ENCODE data around the gene ZNF423. TPM values are rescaled to one million over a fixed set of nuclear protein-coding genes. Genes with fewer than 3 reads are reported as not detected.

Gene ZNF423
- total RNA-seq, 1 donor: 11.6 TPM

DNA sequence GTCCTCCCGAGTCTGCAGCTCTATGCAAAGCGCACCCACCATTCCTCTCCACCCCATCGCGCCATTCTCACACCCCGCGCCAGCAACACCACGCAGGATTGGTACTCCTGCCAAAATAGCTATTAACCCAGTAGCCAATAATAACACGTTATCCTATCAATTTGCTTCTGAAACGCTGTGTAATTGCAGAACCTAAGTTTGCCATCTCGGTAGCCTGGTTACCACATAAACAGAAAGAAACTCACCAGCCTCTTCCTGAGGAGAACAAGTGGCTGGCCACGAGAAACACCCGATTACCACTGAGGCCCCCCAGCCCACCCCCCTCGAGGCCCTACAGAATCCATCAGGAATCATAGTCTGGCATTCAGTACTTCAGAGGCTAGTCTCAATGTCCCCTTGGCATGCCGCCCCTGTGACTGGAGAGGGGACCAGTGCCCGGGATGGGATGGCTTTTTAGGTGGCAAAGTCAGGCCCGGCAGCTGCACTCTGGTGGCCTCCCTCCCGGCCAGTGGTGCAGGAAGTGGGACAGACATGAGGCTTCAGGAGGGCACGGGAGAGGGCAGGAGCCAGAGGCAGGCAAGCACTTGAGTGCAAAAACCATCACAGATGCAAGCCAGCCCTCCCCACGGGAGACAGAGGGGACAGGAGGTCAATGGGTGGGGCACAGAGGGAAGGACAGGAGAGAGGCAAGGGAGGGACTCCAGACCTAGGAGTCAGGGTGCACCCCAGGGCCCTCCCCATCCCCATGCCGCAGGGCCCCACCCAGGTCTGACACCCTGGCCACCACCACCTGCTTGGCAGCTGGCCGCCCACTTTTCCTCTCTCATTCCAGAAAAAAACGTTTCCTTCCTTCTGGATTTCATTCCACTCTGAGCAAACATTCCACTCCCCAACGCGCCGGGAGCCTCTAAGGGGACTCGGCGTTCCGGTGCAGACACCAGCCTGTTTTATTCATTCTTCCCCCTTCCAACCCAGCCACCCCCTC is 192.5 kb downstream of the ZNF423 start:
- no peak overlapping the region for H3K27ac ChIP-seq (ENCODE audit: low read depth, low read length)
- H3K9me3 ChIP-seq (ENCODE audit: low read depth, low read length): no peaks in the 10 kb centered on the region
- H3K36me3 ChIP-seq (ENCODE audit: insufficient read depth, low read length): no peaks in the 10 kb centered on the region
- peak; percentile 83 for DNase-seq (ENCODE audit: insufficient read length, low spot score, missing footprints)
- TF ChIP-seq, protein P1, sequence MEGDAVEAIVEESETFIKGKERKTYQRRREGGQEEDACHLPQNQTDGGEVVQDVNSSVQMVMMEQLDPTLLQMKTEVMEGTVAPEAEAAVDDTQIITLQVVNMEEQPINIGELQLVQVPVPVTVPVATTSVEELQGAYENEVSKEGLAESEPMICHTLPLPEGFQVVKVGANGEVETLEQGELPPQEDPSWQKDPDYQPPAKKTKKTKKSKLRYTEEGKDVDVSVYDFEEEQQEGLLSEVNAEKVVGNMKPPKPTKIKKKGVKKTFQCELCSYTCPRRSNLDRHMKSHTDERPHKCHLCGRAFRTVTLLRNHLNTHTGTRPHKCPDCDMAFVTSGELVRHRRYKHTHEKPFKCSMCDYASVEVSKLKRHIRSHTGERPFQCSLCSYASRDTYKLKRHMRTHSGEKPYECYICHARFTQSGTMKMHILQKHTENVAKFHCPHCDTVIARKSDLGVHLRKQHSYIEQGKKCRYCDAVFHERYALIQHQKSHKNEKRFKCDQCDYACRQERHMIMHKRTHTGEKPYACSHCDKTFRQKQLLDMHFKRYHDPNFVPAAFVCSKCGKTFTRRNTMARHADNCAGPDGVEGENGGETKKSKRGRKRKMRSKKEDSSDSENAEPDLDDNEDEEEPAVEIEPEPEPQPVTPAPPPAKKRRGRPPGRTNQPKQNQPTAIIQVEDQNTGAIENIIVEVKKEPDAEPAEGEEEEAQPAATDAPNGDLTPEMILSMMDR (IDR thresholded peaks at IDR 0.05; ENCODE audit: extremely low read depth, low read depth, low read length): no peak
- H3K79me2 ChIP-seq (ENCODE audit: insufficient read depth, low read length): no peaks in the 10 kb centered on the region
- no peak overlapping the region for H3K4me3 ChIP-seq (ENCODE audit: insufficient read depth, low read length)
- H2AFZ ChIP-seq (ENCODE audit: low read length): no peak overlapping the region
- no peaks in the 10 kb centered on the region for H4K20me1 ChIP-seq (ENCODE audit: insufficient read depth, low read length)
- H3K4me2 ChIP-seq (ENCODE audit: insufficient read depth, low read length): no peak overlapping the region
- H3K27me3 ChIP-seq (ENCODE audit: insufficient read depth, low read length): no peaks in the 10 kb centered on the region
- H3K4me1 ChIP-seq (ENCODE audit: insufficient read depth, low read length): peaks cover 6% of the 10 kb centered on the region

DNA sequence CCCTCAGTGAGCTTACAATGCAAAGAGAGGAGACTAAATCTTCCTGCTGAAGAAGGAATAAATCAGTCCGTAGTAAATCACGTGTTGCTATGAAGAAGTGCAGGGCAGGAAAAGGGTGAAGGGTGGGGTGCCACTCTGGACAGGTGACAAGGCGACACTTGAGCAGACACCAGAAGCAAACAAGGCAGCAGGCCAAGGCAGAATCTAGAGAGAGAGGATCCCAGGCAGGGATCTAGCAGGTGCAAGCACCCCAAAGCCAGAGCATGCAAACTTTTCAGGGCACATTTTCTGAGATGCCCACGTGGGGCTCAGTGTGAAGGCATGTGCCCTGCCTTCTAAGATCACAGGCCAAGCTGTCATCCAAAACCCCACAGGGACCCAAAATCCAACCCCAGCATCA is 193.3 kb downstream of the ZNF423 start:
- H3K27ac ChIP-seq (ENCODE audit: low read depth, low read length): no peak overlapping the region
- H3K27me3 ChIP-seq (ENCODE audit: insufficient read depth, low read length): no peaks in the 10 kb centered on the region
- DNase-seq (ENCODE audit: insufficient read length, low spot score, missing footprints): peak; percentile 50
- no peaks in the 10 kb centered on the region for H3K36me3 ChIP-seq (ENCODE audit: insufficient read depth, low read length)
- H3K4me3 ChIP-seq (ENCODE audit: insufficient read depth, low read length): no peak overlapping the region
- H4K20me1 ChIP-seq (ENCODE audit: insufficient read depth, low read length): no peaks in the 10 kb centered on the region
- H2AFZ ChIP-seq (ENCODE audit: low read length): no peak overlapping the region
- H3K9me3 ChIP-seq (ENCODE audit: low read depth, low read length): no peaks in the 10 kb centered on the region
- no peaks in the 10 kb centered on the region for H3K79me2 ChIP-seq (ENCODE audit: insufficient read depth, low read length)
- H3K4me2 ChIP-seq (ENCODE audit: insufficient read depth, low read length): no peak overlapping the region
- TF ChIP-seq, protein P1 (IDR thresholded peaks at IDR 0.05; ENCODE audit: extremely low read depth, low read depth, low read length): no peak
- H3K4me1 ChIP-seq (ENCODE audit: insufficient read depth, low read length): peaks cover 6% of the 10 kb centered on the region

DNA sequence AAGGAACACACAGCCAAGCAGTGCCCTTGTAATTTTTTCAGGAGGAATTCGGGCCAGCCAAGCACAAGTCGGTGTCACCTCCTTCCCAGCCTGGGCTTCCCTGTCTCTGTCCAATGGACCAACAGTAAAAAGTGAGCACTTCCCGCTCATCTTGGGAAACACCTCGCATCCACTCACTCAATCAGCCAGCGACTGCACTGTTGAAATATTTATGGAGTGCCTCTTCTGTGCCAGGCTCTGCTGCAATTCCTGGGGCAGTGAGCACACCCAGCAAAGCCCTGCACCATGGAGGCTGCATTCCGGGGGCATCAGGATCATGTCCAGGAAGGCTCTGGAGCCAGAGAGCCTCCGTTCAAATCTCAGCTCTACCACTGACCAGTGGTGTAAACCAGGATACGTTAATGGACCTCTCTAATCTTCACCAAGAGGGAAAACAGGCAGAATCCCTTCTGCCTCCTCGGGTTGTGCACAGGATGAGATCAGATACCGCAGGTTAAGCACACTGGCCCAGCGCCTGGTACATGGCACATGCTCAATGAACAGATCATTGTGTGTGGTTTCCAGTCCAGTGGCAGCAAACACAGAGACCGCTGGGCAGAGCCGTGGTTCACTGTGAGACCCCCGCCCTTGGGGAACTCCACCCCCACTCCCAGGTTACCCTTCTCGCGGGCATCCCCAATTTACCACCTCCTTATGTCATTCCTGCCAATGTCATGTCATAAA is 194.3 kb downstream of the ZNF423 start:
- peak; percentile 71 for DNase-seq (ENCODE audit: insufficient read length, low spot score, missing footprints)
- Histone ChIP-seq H3K79me2 (ENCODE audit: insufficient read depth, low read length) (no peaks in the 10 kb centered on the region), H3K27me3 (ENCODE audit: insufficient read depth, low read length) (no peaks in the 10 kb centered on the region), H3K9me3 (ENCODE audit: low read depth, low read length) (no peaks in the 10 kb centered on the region), H3K36me3 (ENCODE audit: insufficient read depth, low read length) (no peaks in the 10 kb centered on the region), H3K4me1 (ENCODE audit: insufficient read depth, low read length) (peaks cover 6% of the 10 kb centered on the region), H3K4me3 (ENCODE audit: insufficient read depth, low read length) (no peak overlapping the region), H4K20me1 (ENCODE audit: insufficient read depth, low read length) (no peaks in the 10 kb centered on the region), H2AFZ (ENCODE audit: low read length) (no peak overlapping the region), H3K4me2 (ENCODE audit: insufficient read depth, low read length) (no peak overlapping the region), H3K27ac (ENCODE audit: low read depth, low read length) (no peak overlapping the region)
- TF ChIP-seq, protein P1 (IDR thresholded peaks at IDR 0.05; ENCODE audit: extremely low read depth, low read depth, low read length): no peak

DNA sequence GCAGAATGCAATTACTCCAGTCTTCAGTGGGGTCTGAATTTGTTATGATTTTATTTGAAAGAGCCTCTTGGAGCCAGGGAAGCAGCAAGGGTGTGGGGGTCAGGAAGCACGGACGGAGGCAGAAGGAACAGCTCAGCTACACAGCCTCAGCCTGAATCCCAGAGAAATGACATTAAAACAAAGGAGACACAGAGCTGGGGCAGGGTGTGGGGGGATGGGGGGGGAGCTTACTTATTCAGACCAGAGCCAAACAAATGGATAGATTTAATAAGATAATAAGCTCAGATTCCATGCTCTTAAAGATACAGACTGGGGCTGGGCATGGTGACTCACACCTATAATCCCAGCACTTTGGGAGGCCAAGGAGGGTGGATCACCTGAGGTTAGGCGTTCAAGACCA is 195.3 kb downstream of the ZNF423 start:
- TF ChIP-seq, protein P1 (IDR thresholded peaks at IDR 0.05; ENCODE audit: extremely low read depth, low read depth, low read length): no peak
- no peaks in the 10 kb centered on the region for H4K20me1 ChIP-seq (ENCODE audit: insufficient read depth, low read length)
- no peak overlapping the region for H2AFZ ChIP-seq (ENCODE audit: low read length)
- H3K27ac ChIP-seq (ENCODE audit: low read depth, low read length): no peak overlapping the region
- H3K9me3 ChIP-seq (ENCODE audit: low read depth, low read length): no peaks in the 10 kb centered on the region
- no peaks in the 10 kb centered on the region for H3K27me3 ChIP-seq (ENCODE audit: insufficient read depth, low read length)
- no peaks in the 10 kb centered on the region for H3K36me3 ChIP-seq (ENCODE audit: insufficient read depth, low read length)
- H3K79me2 ChIP-seq (ENCODE audit: insufficient read depth, low read length): no peaks in the 10 kb centered on the region
- DNase-seq (ENCODE audit: insufficient read length, low spot score, missing footprints): peak; percentile 5
- peaks cover 6% of the 10 kb centered on the region for H3K4me1 ChIP-seq (ENCODE audit: insufficient read depth, low read length)
- H3K4me3 ChIP-seq (ENCODE audit: insufficient read depth, low read length): no peak overlapping the region
- H3K4me2 ChIP-seq (ENCODE audit: insufficient read depth, low read length): no peak overlapping the region
